Vagina (tissue), 2 donors: Measurements from ENCODE around the gene FLRT1. TPM values are rescaled to one million over a fixed set of nuclear protein-coding genes. Genes with fewer than 3 reads are reported as not detected.
A peak's percentile ranks its signal among the peaks of the same experiment; 100 is the strongest.

Experiments used
- DNase-seq, 2 donors: peaks; one replicate each; pipeline ENCODE4 v3.0.0-alpha.2; 2017; ENCODE audit errors: extremely low spot score in 2 of 2
- H3K27ac ChIP-seq: fragments of 200-600 bp; sonication (generic); one replicate; pipeline ENCODE4 v1.5.1; 2019
- H3K27me3 ChIP-seq: fragments of 200-600 bp; sonication (generic); one replicate; pipeline ENCODE4 v1.5.1; 2019
- H3K36me3 ChIP-seq, 2 donors: fragments of 200-600 bp; sonication (generic); one replicate each; pipeline ENCODE4 v1.5.1; 2017 to 2019
- H3K4me1 ChIP-seq: fragments of 200-600 bp; sonication (generic); one replicate; pipeline ENCODE4 v1.5.1; 2019
- H3K4me3 ChIP-seq, 2 donors: fragments of 200-600 bp; sonication (generic); 1 replicate in 1 of 2; 2 replicates in 1 of 2; pipeline ENCODE4 v1.5.1; 2016 to 2019
- H3K9me3 ChIP-seq: fragments of 200-600 bp; sonication (generic); one replicate; pipeline ENCODE4 v1.5.1; 2019
- POLR2A ChIP-seq, 2 donors: fragments of 450-650 bp; IDR thresholded peaks; one replicate each; pipeline ENCODE4 v1.6.1; 2017; ENCODE audit warnings: antibody characterized with exemption in 2 of 2, mild to moderate bottlenecking in 2 of 2, moderate library complexity in 2 of 2
- POLR2AphosphoS5 ChIP-seq, 2 donors: sonication (generic); formaldehyde crosslinking; IDR thresholded peaks; one replicate each; pipeline ENCODE4 v1.9.0; 2017; ENCODE audit warnings: antibody characterized with exemption in 2 of 2, mild to moderate bottlenecking in 2 of 2, low read depth in 1 of 2; ENCODE audit not compliant: insufficient read depth in 1 of 2
- intact Hi-C: fragments of 100-400 bp; cut with DNase I; formaldehyde crosslinking; loops from one replicate; pipeline ENCODE4 v1.15.1; 2023
- total RNA-seq: library from RNA; depleted of rRNA; stranded (reverse); fragments of >200 nt; gene quantifications from one replicate; pipeline ENCODE4 v1.2.3, GENCODE V29; 2016
- TF ChIP-seq, protein P1 (sequence below), 3 experiments: fragments of 450-650 bp in 2 of 3; fragments of 200-600 bp in 1 of 3; sonication (generic) in 1 of 3; IDR thresholded peaks; one replicate each; pipeline ENCODE4 v1.5.1; 2017 to 2019; ENCODE audit warnings: antibody characterized with exemption in 3 of 3, mild to moderate bottlenecking in 2 of 3, moderate library complexity in 2 of 3

FLRT1 gene
- total RNA-seq, 1 donor from 2014 or later: 0.49 TPM

DNA sequence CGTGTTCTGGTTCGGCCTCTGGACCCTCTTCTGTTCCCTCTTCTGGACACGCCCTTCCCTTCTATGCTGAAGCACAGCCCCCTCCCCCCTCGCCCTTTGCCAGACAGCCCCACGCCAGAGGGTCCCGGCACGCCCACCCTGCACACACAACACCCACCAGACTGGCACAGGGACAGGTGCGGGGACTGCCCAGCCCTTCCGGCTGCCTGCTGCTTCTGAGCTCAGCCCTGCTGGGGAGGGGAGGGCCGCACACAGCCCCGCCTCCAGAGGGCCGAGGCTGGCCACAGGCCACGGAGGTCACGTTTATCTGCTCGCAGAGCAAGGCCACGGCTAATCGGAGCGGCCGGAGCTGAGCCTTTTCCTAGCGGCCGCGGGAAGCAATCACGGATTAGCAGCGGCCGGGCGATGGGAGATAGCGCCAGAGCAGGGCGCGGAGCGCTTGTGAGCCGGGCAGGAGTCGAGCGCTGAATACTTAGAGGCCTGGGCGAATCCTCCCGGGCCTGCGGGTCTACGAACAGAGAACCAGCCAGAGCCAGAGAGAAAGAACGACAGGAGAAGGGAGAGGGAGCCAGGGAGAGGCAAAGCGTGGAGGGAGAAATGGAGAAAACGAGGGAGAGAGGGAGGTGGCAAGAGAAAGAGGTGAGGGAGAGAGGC, 28.0 kb upstream of the FLRT1 start:
- H3K27ac ChIP-seq: peak overlapping the region; percentile 4

DNA sequence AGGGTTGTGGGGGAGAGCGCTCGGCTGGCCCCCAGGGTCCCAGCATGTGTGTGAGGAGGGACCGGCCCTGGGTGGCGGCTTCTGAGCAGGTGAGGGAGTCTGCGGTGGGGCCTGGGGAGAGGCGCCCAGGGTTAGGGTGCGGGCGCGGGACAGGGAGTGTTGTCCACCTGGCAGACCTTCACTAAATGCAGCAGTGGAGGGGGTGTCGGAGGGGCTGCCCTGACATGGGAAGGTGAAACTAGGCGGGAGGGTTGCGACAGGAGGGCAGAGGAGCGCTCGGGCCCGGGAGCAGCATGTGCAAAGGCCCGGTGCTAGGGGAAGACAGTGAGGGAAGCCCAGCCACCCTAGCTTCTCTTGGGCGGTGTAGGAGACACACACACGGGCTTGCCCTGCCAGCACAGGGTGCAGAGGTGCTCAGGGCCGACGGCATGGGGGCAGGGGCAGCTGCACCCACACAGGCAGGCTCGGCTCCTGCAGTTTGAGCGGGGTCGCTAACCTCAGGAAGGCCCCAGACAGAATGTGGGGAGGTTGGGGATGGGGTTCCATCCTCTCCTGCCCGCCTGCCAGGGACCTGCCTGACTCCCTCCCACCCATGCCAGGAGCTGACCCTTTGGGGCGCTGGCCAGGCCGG, 27.3 kb upstream of the FLRT1 start:
- Histone ChIP-seq H3K36me3 (no peaks in the 10 kb centered on the region), H3K4me3 (no peak overlapping the region), H3K9me3 (no peaks in the 10 kb centered on the region), H3K27ac (peak overlapping the region; percentile 4), H3K27me3 (no peaks in the 10 kb centered on the region), H3K4me1 (peaks cover 14% of the 10 kb centered on the region)
- intact Hi-C loops: no loop called here
- no peak for TF ChIP-seq POLR2AphosphoS5 (IDR thresholded peaks at IDR 0.05; ENCODE audit: insufficient read depth in 1 of 2, low read depth in 1 of 2)
- TF ChIP-seq POLR2A (IDR thresholded peaks at IDR 0.05): no peak
- TF ChIP-seq, protein P1, sequence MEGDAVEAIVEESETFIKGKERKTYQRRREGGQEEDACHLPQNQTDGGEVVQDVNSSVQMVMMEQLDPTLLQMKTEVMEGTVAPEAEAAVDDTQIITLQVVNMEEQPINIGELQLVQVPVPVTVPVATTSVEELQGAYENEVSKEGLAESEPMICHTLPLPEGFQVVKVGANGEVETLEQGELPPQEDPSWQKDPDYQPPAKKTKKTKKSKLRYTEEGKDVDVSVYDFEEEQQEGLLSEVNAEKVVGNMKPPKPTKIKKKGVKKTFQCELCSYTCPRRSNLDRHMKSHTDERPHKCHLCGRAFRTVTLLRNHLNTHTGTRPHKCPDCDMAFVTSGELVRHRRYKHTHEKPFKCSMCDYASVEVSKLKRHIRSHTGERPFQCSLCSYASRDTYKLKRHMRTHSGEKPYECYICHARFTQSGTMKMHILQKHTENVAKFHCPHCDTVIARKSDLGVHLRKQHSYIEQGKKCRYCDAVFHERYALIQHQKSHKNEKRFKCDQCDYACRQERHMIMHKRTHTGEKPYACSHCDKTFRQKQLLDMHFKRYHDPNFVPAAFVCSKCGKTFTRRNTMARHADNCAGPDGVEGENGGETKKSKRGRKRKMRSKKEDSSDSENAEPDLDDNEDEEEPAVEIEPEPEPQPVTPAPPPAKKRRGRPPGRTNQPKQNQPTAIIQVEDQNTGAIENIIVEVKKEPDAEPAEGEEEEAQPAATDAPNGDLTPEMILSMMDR (IDR thresholded peaks at IDR 0.05): no peak
- DNase-seq: no peak

More for the DNA sequence above, 28.0 kb upstream of the FLRT1 start:
- intact Hi-C loops: no loop called here
- no peak for DNase-seq
- peaks cover 14% of the 10 kb centered on the region for H3K4me1 ChIP-seq
- no peaks in the 10 kb centered on the region for H3K27me3 ChIP-seq
- peak overlapping the region; percentile 34 to 51 for H3K4me3 ChIP-seq
- no peaks in the 10 kb centered on the region for H3K36me3 ChIP-seq
- peak in 1 of 2 donors; percentile 36 for TF ChIP-seq POLR2AphosphoS5 (IDR thresholded peaks at IDR 0.05; ENCODE audit: insufficient read depth in 1 of 2, low read depth in 1 of 2)
- TF ChIP-seq POLR2A (IDR thresholded peaks at IDR 0.05): no peak
- TF ChIP-seq, protein P1 (IDR thresholded peaks at IDR 0.05): peak in 1 of 3 experiments; percentile 22
- H3K9me3 ChIP-seq: no peaks in the 10 kb centered on the region

DNA sequence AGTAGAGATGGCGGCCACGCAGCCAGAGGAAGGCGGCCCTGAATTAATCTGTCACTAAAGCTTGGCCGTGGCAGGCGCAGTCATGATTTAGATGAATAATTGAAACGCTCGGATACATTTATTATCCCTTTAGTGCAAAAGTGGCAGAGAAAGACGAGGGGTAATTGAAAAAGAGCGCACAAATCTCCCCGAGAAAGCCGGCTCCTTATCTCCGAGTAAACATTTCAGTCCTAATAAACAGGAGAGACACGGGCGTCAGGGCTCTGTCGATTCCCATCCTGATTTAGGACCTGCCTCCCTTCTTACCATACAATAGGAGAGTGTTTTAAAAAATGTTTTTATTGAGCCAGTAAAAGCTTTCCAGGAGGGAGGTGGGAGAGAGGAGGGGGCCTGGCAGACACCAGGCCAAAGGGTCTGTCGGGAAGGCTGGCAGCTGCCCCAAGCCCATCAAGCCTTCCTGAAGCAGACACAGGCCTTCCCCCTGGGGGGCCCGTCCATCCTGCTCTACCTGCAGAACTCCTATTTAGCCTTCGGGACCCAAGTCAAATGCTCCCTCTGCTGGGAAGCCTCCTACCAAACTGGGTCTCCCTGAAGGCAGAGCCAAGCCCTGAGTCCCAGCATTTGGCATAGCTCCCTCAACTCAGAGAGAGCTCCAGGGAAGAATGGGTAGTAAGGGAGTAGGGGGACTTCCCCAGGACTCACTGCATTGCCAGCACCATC, 26.7 kb upstream of the FLRT1 start:
- DNase-seq: no peak

DNA sequence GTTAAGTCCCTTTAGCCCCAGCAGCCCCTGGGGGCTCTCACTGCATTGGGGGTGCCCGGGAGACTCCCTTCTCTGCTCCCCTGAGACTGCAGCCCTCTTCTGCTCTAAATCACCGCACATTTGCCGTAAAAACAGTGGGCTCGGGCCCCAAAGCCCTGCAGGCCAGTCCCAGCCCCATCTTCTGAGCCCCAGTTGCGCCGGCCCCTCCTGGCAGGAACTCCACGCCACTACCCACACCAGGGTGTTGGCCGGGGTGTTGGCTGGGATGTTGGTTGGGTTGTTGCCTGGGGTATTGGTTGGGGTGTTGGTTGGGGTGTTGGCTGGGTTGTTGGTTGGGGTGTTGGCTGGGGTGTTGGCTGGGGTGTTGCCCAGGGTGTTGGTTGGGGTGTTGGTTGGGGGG, 26.0 kb upstream of the FLRT1 start:
- intact Hi-C loops: loop anchor here (10.0 kb wide), 1 partner anchor 1835 kb away; no protein-coding TSS in a partner anchor
- Histone ChIP-seq H3K27ac (no peak overlapping the region), H3K9me3 (no peaks in the 10 kb centered on the region), H3K4me1 (peaks cover 14% of the 10 kb centered on the region), H3K27me3 (no peaks in the 10 kb centered on the region), H3K4me3 (no peak overlapping the region), H3K36me3 (no peaks in the 10 kb centered on the region)
- TF ChIP-seq, protein P1 (IDR thresholded peaks at IDR 0.05): no peak
- TF ChIP-seq POLR2A (IDR thresholded peaks at IDR 0.05) (no peak), POLR2AphosphoS5 (IDR thresholded peaks at IDR 0.05; ENCODE audit: insufficient read depth in 1 of 2, low read depth in 1 of 2) (no peak)
- DNase-seq: no peak

More for the DNA sequence above, 26.7 kb upstream of the FLRT1 start:
- no peaks in the 10 kb centered on the region for H3K9me3 ChIP-seq
- H3K27me3 ChIP-seq: no peaks in the 10 kb centered on the region
- no peak for TF ChIP-seq POLR2A (IDR thresholded peaks at IDR 0.05)
- TF ChIP-seq, protein P1 (IDR thresholded peaks at IDR 0.05): no peak
- TF ChIP-seq POLR2AphosphoS5 (IDR thresholded peaks at IDR 0.05; ENCODE audit: insufficient read depth in 1 of 2, low read depth in 1 of 2): no peak
- H3K4me1 ChIP-seq: peaks cover 14% of the 10 kb centered on the region
- no peak overlapping the region for H3K4me3 ChIP-seq
- H3K36me3 ChIP-seq: no peaks in the 10 kb centered on the region
- no peak overlapping the region for H3K27ac ChIP-seq
- intact Hi-C loops: no loop called here
